K562 (cell line): ENCODE data around the gene CCM2. TPM values are rescaled to one million over a fixed set of nuclear protein-coding genes. Genes with fewer than 3 reads are reported as not detected.

Source experiments
- EP400 ChIP-seq: fragments of 450-650 bp; IDR thresholded peaks from 2 replicates; pipeline ENCODE4 v1.6.1; 2017; ENCODE audit warnings: antibody characterized with exemption, mild to moderate bottlenecking, moderate library complexity
- GTF2F1 ChIP-seq: IDR thresholded peaks from 2 replicates; pipeline ENCODE4 v1.6.1; 2011; ENCODE audit warnings: low read depth, low read length, improper control_type of control experiment
- MAZ ChIP-seq, 2 experiments: fragments of 450-650 bp in 1 of 2; sonication (generic) in 1 of 2; formaldehyde crosslinking; IDR thresholded peaks in 1 of 2; conservative IDR thresholded peaks in 1 of 2; 2 replicates each; pipeline versions ENCODE4 v1.4.0 to v1.5.0; 2020; ENCODE audit warnings: mild to moderate bottlenecking in 1 of 2, missing genetic modification reagents in 1 of 2
- MEIS2 ChIP-seq: fragments of 450-650 bp; IDR thresholded peaks from 2 replicates; pipeline ENCODE4 v1.6.1; 2014; ENCODE audit warnings: mild to moderate bottlenecking; ENCODE audit not compliant: partially characterized antibody
- MTA3 ChIP-seq: fragments of 450-650 bp; formaldehyde crosslinking; IDR thresholded peaks from 2 replicates; pipeline ENCODE4 v1.6.1; 2017; ENCODE audit warnings: mild to moderate bottlenecking, borderline replicate concordance
- NFIX ChIP-seq: fragments of 250-450 bp; sonication (Bioruptor Pico); IDR thresholded peaks from 2 replicates; pipeline ENCODE4 v1.4.0; 2020; ENCODE audit warnings: low read depth, mild to moderate bottlenecking, moderate library complexity
- NFRKB ChIP-seq: fragments of 450-650 bp; IDR thresholded peaks from 2 replicates; pipeline ENCODE4 v1.6.1; 2016; ENCODE audit warnings: low read depth
- NFXL1 ChIP-seq: fragments of 450-650 bp; formaldehyde crosslinking; IDR thresholded peaks from 2 replicates; pipeline ENCODE4 v1.4.0; 2021; ENCODE audit warnings: mild to moderate bottlenecking
- NR2F6 ChIP-seq: fragments of 450-650 bp; formaldehyde crosslinking; IDR thresholded peaks from 2 replicates; pipeline ENCODE4 v1.4.0; 2020; ENCODE audit warnings: mild to moderate bottlenecking
- PCBP2 ChIP-seq: fragments of 200-400 bp; formaldehyde crosslinking; IDR thresholded peaks from 2 replicates; pipeline ENCODE4 v1.6.1; 2018; ENCODE audit warnings: low read length, low read depth, mild to moderate bottlenecking, moderate library complexity; ENCODE audit not compliant: poor library complexity, severe bottlenecking
- PHF21A ChIP-seq: fragments of 450-650 bp; IDR thresholded peaks from 2 replicates; pipeline ENCODE4 v1.6.1; 2017; ENCODE audit warnings: low read depth, borderline replicate concordance
- PML ChIP-seq: IDR thresholded peaks from 2 replicates; pipeline ENCODE4 v1.6.1; 2012; ENCODE audit warnings: low read length, inconsistent platforms
- PTRF ChIP-seq: fragments of 450-650 bp; IDR thresholded peaks from 2 replicates; pipeline ENCODE4 v1.6.1; 2016; ENCODE audit warnings: mild to moderate bottlenecking, missing genetic modification characterization, missing compliant biosample characterization
- PURB ChIP-seq: sonication (generic); formaldehyde crosslinking; IDR thresholded peaks from 2 replicates; pipeline ENCODE4 v1.9.0; 2021; ENCODE audit warnings: low read depth, mild to moderate bottlenecking, missing genetic modification reagents
- SMAD4 ChIP-seq: fragments of 250-450 bp; sonication (Bioruptor Pico); conservative IDR thresholded peaks from 2 replicates; pipeline ENCODE4 v1.8.0; 2021; ENCODE audit warnings: inconsistent platforms, mild to moderate bottlenecking, moderate library complexity
- SNIP1 ChIP-seq: fragments of 450-650 bp; IDR thresholded peaks from 2 replicates; pipeline ENCODE4 v1.7.1; 2017; ENCODE audit warnings: low read depth, mild to moderate bottlenecking
- TAF9B ChIP-seq: fragments of 450-650 bp; IDR thresholded peaks from 2 replicates; pipeline ENCODE4 v1.6.1; 2018; ENCODE audit warnings: mild to moderate bottlenecking; ENCODE audit not compliant: partially characterized antibody
- TARDBP ChIP-seq: fragments of 450-650 bp; IDR thresholded peaks from 2 replicates; pipeline ENCODE4 v1.6.1; 2016
- ZNF311 ChIP-seq: fragments of 250-450 bp; sonication (Bioruptor Pico); IDR thresholded peaks from 2 replicates; pipeline ENCODE4 v1.4.0; 2020; ENCODE audit warnings: mild to moderate bottlenecking, moderate library complexity
- polyA plus RNA-seq, 8 experiments: library from polyadenylated mRNA; depleted of rRNA in 4 of 8; stranded (reverse) in 5 of 8; unstranded in 3 of 8; fragments of >200 nt; fragmentation: Nextera tagmentation in 2 of 8; fragmentation: Illumina TruSeq in 1 of 8; extraction: Ambion mirVana in 2 of 8; extraction: Trizol in 1 of 8; gene quantifications; 2 replicates each; pipeline versions ENCODE4 v1.2.1 to v1.2.3, GENCODE V29; 2011 to 2014; ENCODE audit warnings: inconsistent platforms in 1 of 8, missing spikeins in 1 of 8
- total RNA-seq, 7 experiments: library from RNA; depleted of rRNA in 6 of 7; stranded (reverse); fragments of >200 nt in 6 of 7; fragmentation: Illumina TruSeq in 2 of 7; extraction: Trizol in 2 of 7; gene quantifications; 2 replicates each; pipeline versions ENCODE4 v1.2.1 to v1.2.3, GENCODE V29; 2011 to 2021; ENCODE audit warnings: low replicate concordance in 1 of 7
- TF ChIP-seq, protein P1 (sequence below): fragments of 250-450 bp; sonication (Bioruptor Pico); IDR thresholded peaks from 2 replicates; pipeline ENCODE4 v1.4.0; 2020
- TF ChIP-seq, protein P2 (sequence below): fragments of 150-350 bp; IDR thresholded peaks from 2 replicates; pipeline ENCODE4 v1.6.1; 2014; ENCODE audit warnings: low read depth, mild to moderate bottlenecking, low read length, borderline replicate concordance

The CCM2 gene
- total and polyA plus RNA-seq, 9 of the 15 experiments (the other 6 are each of a cell fraction or from before 2014, with no cell fraction given): 0.41 to 38.6 (median 25.9) TPM

DNA sequence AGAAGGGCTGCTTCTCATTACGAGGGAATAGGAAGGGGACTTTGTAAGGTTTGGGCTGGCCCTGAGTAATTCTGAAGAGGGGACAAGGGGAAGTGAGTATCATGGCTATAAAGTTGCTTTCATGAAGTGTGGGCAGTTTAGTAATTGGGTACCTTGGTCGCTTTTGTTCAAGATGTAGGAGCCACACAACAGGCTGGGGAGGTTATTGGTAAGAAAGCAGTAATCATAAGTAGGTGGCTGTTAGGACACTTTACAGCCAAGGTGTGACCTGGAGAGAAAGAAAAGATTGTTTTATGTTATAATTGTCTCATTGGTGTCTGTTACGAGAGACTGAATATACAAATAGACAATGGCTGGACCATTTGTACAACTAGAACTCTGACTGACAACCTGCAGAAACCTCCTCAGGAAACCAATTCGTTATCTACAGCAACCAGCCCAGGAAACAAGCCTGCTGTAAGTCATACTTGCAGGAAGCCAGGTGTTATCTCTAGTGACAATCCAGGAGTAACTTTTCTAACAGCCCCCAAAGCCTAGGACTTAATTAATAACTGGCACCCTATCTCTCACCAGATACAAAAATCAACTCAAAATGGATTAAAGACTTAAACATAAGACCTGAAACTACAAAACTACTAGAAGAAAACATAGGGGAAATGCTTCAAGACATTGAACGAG lies 5.0 kb upstream of the CCM2 start (continued):
- TF ChIP-seq, protein P1, sequence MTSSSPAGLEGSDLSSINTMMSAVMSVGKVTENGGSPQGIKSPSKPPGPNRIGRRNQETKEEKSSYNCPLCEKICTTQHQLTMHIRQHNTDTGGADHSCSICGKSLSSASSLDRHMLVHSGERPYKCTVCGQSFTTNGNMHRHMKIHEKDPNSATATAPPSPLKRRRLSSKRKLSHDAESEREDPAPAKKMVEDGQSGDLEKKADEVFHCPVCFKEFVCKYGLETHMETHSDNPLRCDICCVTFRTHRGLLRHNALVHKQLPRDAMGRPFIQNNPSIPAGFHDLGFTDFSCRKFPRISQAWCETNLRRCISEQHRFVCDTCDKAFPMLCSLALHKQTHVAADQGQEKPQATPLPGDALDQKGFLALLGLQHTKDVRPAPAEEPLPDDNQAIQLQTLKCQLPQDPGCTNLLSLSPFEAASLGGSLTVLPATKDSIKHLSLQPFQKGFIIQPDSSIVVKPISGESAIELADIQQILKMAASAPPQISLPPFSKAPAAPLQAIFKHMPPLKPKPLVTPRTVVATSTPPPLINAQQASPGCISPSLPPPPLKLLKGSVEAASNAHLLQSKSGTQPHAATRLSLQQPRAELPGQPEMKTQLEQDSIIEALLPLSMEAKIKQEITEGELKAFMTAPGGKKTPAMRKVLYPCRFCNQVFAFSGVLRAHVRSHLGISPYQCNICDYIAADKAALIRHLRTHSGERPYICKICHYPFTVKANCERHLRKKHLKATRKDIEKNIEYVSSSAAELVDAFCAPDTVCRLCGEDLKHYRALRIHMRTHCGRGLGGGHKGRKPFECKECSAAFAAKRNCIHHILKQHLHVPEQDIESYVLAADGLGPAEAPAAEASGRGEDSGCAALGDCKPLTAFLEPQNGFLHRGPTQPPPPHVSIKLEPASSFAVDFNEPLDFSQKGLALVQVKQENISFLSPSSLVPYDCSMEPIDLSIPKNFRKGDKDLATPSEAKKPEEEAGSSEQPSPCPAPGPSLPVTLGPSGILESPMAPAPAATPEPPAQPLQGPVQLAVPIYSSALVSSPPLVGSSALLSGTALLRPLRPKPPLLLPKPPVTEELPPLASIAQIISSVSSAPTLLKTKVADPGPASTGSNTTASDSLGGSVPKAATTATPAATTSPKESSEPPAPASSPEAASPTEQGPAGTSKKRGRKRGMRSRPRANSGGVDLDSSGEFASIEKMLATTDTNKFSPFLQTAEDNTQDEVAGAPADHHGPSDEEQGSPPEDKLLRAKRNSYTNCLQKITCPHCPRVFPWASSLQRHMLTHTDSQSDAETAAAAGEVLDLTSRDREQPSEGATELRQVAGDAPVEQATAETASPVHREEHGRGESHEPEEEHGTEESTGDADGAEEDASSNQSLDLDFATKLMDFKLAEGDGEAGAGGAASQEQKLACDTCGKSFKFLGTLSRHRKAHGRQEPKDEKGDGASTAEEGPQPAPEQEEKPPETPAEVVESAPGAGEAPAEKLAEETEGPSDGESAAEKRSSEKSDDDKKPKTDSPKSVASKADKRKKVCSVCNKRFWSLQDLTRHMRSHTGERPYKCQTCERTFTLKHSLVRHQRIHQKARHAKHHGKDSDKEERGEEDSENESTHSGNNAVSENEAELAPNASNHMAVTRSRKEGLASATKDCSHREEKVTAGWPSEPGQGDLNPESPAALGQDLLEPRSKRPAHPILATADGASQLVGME: no peak
- no peak for TF ChIP-seq NFXL1 (CRISPR knock-in tag)
- TF ChIP-seq, protein P2, sequence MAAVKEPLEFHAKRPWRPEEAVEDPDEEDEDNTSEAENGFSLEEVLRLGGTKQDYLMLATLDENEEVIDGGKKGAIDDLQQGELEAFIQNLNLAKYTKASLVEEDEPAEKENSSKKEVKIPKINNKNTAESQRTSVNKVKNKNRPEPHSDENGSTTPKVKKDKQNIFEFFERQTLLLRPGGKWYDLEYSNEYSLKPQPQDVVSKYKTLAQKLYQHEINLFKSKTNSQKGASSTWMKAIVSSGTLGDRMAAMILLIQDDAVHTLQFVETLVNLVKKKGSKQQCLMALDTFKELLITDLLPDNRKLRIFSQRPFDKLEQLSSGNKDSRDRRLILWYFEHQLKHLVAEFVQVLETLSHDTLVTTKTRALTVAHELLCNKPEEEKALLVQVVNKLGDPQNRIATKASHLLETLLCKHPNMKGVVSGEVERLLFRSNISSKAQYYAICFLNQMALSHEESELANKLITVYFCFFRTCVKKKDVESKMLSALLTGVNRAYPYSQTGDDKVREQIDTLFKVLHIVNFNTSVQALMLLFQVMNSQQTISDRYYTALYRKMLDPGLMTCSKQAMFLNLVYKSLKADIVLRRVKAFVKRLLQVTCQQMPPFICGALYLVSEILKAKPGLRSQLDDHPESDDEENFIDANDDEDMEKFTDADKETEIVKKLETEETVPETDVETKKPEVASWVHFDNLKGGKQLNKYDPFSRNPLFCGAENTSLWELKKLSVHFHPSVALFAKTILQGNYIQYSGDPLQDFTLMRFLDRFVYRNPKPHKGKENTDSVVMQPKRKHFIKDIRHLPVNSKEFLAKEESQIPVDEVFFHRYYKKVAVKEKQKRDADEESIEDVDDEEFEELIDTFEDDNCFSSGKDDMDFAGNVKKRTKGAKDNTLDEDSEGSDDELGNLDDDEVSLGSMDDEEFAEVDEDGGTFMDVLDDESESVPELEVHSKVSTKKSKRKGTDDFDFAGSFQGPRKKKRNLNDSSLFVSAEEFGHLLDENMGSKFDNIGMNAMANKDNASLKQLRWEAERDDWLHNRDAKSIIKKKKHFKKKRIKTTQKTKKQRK: no peak
- peak; percentile 65; the same call in 1 of the 2 replicates for TF ChIP-seq PTRF (tag)
- peak; percentile 42 to 51; a peak in 1 of 4 replicates for TF ChIP-seq MAZ (CRISPR knock-in tag; conservative IDR thresholded peaks at IDR 0.05 in 1 of 2, IDR thresholded peaks at IDR 0.05 in 1 of 2)
- TF ChIP-seq PHF21A: peak; percentile 68; the same call in 1 of the 2 replicates
- peak; percentile 97 for TF ChIP-seq PML
- TF ChIP-seq TAF9B: peak; percentile 56
- no peak for TF ChIP-seq NFIX
- TF ChIP-seq NFRKB: peak; percentile 88
- no peak for TF ChIP-seq GTF2F1
- no peak for TF ChIP-seq PURB
- TF ChIP-seq SNIP1: no peak
- TF ChIP-seq EP400: peak; percentile 69
- peak; percentile 96 for TF ChIP-seq MEIS2
- peak; percentile 88; the same call in 1 of the 2 replicates for TF ChIP-seq TARDBP
- no peak for TF ChIP-seq PCBP2
- no peak for TF ChIP-seq NR2F6 (CRISPR knock-in tag)
- peak; percentile 93 for TF ChIP-seq MTA3
- peak; percentile 33; the same call in 1 of the 2 replicates for TF ChIP-seq ZNF311
- peak; percentile 85 for TF ChIP-seq SMAD4
